Measurements from ENCODE around the gene KCTD21.

Gene KCTD21

DNA sequence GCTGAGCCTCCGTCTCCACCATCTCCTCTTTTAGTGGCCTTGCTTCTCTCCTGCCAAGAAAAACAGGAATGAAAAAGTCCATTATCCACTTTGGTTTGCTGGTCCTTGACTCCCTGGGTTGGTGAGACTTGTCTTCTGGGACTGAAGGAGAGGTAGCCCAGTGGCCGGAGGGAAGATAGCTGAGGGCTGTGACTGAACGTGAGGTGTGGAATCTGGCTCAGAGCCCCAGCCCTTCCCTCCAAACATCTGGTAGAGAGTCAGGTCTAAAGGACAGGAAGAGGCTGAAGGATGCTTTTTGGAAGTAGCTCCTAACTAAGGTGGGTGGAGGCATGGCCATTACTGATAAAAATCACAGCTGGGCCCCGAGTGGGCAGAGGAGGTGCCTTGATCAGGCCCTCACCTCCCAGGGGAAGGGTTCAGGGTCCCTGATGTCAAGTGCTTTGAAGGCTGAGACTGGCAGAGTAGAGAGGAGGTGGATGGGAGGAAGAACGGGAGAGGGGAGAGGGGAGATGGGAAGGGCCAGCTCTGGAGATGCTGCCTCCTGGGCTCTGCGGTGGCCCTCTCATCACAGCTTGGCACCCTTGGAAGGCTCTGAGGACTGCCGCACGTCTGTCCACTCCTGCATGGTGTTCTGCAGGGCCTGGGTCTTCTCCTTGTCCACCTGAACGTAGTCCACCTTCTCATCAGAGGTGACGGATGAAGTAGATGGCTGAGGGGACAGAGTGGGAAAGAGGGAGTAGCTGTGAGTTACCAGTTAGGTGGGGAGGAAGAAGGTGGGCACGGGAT is 30.5 kb upstream of the KCTD21 start:
- DNase-seq: peak; percentile 34

DNA sequence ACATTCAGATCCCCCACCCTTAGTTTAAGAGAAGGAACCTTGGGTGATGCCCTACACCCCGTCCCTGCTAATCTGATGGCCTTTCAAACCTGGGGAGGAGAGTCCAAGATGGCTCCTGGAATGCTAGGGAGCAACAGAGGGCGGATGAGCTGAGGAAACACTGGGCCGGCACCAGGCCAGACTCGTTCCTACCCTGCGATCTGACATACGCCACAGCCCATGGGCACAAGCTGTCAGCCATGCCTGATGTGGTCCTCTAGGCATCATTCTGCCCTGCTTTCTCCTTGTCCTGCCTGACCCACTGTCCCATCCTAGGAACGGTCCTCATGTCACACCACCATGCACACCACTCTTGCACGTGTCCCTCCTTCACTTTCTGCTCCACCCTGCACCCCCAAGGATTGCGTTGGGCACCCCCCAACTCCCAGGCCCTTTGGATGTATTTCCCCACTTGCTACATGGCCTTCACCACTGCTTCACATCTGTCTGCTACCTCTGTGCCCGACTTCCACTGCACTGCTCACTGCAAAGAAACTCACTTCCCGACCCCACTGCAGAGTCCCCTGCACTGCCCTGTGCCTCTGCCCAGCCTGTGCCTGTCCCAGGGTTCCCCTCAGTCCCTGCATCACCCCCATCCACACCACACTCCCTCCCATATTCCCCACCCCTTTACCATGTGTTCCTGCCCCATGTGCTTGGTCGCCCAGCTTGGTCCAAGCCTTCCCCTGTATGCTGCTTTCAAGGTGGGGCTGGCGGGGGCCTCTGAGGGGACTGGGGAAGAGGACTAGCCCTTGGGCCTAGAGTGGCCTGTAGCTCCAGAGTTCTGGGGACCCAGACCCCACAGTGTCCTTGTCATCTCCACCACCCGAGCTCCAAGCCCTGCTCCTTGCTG is 29.5 kb upstream of the KCTD21 start:
- peak; percentile 42 for DNase-seq

DNA sequence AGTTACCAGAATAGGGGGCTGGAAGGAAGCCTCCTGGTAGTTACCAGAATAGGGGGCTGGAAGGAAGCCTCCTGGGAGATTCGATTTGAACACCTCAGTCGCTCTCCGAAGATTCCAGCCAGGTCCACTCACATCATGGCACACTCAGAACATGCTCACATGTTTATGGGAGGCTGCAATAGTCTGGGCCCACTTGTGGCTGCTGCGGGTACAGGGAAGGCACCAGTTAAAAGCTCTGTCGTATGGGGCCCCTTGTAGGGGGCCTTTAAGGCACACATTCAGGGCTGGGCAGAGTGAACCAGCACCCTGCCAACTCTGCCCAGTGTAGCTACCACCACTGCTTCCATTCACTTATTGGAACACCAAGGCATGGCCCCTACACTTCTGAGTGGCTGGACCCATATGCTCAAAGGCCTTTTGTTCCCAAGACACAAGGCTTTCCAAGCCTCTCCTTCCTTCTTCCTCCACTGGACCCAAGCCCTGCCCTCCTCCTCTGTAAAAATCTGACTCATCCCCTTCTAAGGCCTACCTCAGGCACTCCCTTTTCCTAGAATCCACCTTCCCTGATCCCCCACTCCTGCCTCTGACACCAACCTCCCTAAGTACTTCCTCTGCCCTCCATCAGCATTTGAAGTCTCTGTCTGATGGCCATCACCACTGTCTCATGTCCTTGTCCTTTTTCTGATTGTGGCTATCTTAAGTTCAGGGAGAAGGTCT is 28.3 kb upstream of the KCTD21 start:
- no peak for DNase-seq

DNA sequence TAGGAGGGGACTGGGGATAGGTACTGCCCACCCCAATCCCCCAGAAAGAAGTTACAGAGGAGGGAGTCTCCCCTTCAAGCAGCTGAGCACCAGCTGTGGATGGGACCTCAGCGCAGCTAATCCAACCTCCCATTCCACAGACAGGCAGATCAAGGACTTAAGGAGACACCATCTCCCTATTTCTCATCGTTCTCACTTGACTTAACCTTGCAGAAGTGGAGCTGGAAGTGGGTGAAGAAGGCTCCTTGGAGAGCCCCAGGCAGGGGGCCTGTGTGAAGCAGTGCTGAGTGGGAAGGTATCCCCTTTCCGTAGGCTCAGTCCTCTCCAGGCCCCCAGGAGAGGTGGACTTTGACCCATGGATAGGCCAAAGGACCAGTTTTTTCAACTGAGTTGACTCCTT is 27.6 kb upstream of the KCTD21 start:
- no peak for DNase-seq

DNA sequence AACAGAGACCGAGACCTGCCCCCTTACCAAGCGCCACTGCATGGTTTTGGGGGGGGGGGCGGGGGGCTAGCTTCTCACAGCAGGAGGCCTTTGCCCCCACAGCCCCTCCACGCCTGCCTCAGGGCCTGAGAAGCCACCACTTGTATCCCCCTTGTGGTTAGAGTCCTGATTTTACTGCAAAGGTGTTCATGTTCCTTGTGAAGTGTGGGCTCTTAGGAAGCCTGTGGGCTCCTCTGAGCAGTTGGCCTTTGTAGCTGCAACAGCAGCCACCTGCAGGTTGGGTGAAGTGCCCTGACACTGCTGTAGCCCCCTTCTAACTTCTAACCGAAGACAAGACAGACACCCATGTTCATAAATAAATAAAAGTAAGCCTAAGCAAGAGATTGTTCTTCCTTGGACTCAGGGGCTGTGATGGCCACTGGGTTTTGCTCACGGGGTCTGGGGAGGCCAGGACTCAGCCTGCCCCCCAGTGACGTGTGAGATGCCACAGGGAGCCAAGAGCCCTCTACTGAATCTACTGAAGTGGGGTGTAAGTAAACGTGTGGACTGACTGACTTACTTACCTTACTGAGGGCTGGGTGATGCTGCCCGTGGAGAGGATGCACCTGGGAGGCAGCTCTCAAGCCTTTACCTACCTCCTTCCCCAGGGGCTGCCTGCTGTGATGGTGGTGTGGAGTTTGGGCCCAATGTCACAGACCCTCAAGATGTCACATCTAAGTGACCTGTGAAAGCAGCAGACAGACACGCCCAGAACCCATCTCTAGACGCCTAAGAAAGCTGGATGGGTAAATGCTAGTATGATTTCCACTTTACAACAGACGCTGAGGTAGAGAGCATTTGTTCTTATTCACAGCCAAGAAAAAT is 26.1 kb upstream of the KCTD21 start:
- no peak for DNase-seq

DNA sequence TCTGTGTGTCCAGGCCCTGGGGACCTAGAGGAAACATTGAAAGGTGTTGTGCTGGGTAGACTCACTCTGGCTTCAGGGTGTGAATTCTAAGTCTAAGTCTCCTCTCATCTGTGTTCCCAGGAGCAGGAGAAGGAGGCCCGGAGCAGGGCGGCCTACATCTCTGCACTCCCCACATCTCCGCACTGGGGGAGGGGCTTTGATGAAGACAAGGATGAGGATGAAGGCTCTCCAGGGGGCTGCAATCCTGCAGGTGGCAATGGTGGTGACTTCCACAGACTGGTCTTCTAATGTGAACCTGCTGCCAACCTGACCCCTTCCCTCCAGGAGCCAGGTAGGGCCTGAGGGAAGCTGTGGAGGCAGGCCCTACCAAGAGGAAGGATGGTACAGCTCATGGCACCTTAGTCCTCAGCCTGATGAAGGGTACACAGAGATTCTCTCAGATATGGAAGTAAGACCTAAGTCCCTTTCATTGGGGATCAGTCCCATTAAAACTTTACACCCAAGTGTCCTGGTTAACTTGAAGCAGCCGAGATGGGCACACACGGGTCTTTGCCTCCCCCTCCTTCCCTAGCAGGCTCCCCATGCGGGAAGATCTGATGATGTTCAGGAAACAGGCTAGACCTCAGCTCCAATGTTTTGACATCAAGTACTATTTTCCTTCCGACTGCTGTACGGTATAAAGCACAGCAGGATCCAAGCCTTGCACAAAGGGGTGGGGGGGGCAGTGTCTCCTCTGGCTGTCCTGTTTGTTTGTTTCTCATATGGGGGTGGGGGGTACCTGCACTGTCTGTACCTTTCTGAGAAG is 25.3 kb upstream of the KCTD21 start:
- no peak for DNase-seq

DNA sequence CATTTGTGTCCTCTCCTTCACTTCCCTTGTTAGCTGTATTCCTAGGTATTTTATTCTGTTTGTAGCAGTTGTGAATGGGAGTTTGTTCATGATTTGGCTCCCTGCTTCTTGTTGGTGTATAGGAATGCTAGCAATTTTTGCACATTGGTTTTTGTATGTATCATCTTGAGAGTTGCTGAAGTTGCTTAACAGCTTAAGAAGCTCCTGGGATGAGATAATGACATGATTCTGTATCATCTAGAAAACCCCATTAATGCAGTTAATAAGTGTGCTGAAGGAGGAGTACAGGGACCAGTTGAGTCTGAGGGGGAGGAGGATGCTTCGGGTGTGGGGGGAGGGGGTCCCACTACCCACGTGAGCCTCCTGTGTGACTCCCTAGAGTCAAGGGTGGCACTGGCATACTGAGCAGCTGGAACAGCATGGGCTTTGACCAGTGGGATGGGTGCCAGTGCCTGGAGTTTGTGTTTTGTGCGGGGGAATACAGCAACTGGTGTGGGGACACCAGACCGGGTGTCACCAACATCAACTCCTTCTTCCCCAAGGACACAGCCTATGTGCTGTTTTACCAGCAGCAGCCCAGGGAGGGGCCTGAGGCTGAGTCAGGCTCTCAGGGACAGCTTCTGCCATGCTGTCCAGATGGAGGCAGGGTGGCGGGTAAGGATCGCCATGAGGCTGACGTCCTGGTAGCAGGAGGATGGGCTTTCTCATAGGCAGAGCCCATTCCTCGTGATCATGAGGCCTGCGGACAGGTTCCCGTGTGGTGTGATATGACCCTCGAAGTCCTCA is 24.4 kb upstream of the KCTD21 start:
- DNase-seq: no peak

DNA sequence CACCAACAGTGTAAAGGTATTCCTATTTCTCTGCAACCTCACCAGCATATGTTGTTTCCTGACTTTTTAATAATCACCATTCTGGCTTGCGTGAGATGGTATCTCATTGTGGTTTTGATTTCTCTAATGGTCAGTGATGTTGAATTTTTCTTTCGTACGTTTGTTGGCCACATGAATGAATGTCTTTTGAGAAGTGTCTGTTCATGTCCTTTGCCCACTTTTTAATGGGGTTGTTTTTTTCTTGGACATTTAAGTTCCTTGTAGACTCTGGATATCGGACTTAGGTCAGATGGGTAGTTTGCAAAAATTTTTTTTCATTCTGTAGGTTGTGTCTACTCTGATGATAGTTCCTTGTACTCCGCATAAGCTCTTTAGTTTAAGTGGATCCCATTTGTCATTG is 23.1 kb upstream of the KCTD21 start:
- DNase-seq: no peak

DNA sequence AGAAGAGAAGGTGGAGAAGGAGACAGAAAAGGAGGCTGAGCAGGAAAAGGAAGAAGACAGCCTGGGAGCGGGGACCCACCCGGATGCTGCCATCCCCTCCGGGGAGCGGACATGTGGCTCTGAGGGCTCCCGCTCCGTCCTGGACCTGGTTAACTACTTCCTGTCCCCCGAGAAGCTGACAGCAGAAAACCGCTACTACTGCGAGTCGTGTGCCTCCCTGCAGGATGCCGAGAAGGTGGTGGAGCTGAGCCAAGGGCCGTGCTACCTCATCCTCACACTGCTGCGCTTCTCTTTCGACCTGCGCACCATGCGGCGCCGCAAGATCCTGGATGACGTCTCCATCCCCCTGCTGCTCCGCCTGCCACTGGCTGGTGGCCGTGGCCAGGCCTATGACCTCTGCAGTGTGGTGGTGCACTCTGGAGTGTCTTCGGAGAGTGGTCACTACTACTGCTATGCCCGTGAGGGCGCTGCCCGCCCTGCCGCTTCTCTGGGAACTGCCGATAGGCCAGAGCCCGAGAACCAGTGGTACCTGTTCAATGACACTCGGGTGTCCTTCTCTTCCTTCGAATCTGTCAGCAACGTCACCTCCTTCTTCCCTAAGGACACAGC is 21.7 kb upstream of the KCTD21 start:
- DNase-seq: no peak

DNA sequence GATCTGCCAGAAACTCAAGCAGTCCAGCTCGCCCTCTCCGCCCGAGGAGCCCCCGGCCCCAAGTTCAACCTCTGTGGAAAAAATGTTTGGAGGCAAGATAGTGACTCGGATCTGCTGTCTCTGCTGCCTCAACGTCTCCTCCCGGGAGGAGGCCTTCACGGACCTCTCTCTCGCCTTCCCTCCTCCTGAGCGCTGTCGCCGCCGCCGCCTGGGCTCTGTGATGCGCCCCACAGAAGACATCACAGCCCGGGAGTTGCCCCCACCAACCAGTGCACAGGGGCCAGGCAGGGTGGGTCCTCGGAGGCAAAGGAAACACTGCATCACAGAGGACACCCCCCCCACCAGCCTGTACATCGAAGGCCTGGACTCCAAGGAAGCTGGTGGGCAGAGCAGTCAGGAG is 21.1 kb upstream of the KCTD21 start:
- no peak for DNase-seq

DNA sequence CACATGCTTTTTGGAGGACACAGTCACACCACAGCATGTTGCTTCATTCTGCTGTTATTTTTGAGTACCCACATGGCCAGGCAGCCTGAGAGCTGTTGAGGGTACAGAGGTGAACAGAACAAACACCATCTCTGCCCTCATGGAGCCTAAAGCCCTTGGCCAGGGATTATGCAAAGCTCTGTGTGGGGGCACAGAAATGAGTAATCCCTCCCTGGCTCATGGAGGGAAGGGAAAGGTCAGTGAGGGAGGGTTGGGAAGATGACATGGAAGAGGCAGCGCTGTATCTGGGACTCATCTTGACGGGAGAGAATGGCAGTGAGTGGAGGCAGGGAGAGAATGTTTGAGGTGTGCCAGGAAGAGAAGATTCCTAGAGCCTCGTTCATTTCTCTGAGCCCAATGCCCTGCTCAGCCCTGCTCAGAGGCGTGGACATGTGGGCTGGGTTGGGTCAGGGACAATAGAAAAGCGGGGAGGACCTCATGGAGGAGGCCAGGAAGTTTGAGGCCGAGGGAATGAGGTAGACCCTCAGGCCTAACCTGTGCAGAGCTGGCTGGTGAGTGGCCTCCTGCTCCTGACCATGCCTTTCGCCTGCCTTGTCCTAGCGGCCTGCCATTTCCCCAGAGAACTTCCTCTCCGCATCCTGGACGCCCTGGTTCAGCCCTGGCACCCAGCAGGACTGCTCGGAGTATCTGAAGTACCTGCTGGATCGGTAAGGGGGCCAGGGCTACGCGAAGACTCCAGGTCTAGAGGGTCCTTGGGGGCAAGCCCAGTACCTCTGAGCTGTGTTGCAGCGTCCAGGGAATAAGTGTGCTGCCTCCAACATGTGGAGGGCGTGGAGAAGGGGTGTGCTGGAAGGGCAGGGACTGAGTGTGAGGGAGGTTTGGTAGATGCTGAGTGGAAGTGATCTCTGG is 20.1 kb upstream of the KCTD21 start:
- no peak for DNase-seq

DNA sequence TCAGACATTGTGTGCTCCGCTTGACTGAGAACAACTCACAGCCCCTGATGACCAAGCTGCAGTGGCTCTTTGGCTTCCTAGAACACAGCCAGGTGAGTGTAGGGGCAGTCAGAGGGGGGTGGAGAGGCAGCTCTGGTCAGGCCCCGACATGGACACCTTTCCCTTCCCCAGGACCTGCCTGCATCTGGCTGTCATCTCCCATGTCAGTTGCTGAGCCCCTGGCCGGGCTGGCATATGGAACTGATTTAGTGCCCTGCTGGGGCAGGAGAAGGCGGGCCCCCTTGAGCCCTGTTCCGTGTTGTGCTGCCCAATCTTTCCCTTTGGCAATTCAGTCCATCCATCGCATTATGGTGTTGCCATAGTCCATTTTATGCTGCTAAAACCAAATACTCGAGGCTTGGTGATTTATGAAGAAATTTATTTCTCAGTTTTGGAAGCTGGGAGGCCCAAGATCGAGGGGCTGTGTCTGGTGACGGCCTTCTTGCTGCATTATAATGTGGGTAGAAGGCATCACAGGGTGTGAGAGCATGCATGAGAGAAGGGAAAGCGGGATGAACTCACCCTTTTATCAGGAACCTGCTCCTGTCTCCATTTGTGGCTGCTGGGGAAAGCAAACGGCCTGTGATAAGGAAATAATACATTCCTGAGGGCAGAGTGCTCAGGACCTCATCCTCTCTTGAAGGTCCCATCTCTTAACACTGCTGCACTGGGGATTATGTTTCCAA is 19.3 kb upstream of the KCTD21 start:
- no peak for DNase-seq

DNA sequence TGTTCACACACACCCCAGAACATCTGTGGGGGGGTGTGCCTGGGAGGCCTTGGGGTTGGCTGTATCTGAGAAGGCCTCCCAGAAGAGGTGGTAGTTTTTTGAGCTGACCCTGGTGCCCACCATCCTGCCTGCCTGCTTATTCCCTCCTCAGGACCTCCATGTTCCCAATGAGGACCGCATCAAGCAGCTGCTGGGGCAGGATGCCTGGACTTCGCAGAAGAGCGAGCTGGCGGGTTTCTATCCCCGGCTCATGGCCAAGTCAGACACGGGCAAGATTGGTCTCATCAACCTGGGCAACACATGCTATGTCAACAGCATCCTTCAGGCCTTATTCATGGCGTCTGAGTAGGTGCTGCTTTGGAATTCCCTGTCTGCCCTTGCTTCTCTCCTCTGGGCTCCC is 17.3 kb upstream of the KCTD21 start:
- DNase-seq: no peak

DNA sequence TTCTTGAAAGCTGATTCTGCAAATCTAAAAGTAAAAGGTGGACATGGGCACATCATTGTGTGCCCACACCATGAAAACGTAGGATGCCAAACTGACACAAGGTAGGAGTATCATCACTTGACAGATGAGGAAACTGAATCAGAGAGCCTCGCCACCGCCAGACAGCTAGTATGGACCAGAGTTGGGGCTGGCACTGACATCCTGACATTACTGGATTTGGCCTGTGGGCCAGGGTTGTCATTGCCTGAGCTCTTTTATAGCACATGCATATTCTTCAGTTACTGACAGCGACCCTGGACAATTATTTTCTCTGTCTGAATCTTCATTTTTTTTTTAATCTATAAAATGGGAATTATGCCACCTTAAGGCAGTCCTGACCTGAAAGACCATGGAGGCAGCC is 16.8 kb upstream of the KCTD21 start:
- no peak for DNase-seq

DNA sequence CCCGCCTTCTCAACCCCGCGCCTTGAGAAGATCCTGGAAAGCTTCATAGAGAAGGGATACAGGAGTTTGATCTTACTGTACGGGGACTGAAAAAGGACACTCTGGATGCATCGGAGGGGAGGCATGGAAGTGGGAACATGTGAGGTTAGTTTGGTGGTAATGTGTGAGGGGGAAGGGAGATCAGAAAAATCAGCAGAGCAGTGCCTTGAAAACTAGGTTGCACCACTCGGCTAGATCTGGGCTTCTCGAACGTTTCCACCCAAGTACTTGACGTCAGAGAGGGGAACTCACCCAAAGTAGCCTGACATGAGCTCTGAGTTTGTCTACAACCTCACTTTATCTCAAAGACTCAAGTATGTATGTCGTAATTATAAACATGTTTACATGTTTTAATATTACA is 14.8 kb upstream of the KCTD21 start:
- DNase-seq: no peak

DNA sequence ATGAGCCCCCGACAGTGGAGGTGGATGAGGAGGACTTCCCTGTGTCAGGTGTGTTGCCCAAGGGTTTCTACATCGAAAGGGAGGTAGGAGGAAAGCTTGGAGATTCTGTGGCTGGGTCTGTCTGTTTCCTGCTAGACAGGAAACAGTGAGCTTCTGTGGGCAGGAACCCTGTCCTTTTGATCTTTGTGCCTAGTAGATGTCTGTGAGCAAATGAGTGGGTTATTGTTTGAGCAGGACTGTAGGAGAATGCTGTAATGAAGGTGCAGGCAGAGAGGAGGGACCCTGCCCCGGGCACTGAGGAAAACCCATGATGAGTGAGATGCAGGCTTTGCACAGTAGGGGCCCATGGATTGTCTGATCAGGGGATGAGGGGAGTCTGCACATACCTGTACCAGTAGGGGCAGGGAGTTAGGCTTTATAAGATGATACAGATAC is 14.3 kb upstream of the KCTD21 start:
- DNase-seq: no peak

DNA sequence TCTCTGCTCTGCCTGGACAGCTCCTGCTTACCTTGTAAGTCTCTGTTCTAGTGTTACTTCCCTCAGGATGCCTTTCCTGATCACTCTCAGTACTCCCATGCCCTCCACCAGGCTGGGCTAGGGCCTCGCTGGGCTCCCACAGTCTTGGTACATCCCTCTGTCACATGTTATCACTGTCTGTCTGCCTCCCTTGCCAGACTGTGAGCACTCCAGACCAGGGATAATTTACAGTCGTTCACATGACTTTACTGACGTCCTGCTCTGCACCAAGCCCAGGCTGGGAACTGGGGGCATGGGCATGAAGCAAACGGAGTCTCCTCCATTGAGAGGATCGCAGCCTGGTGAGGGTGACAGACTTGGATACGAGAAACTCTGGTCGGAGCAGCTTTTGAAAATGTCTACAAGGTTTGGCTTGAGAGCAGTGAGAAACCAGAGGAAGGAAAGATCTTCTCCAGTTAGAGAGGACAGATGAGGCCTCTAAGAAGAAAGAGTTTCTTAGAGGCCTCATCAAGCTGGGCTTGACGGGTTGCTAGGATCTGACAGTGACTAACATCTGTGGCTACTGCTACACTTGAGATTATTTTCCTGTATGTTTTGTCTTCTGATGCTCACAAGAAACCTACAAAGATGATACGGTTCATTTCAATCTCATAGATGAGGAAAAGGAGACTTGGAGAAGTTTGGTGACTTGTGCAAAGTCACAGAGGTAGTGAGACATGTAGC is 12.8 kb upstream of the KCTD21 start:
- DNase-seq: no peak

DNA sequence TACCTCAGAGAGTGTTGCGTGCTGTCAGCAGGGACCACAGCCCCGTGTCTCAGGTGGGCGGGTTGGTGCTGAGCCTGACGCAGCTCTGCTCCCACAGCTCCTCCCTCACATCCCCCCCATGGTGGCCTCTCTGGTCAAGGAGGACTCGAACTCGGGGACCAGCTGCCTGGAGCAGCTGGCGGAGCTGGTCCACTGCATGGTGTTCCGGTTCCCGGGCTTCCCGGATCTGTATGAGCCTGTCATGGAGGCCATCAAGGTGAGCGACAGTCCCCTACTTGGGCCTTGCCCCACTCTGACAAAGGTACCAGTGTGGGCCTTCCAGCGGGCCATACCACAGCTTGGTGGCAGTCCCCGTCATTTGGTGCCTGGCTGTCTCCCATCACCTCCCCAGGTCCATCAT is 12.1 kb upstream of the KCTD21 start:
- no peak for DNase-seq

Data from activated CD8-positive, alpha-beta memory T cell treated with anti-CD3 and anti-CD28 coated beads, Interleukin-2, amount 50 U/mL, for 48 hours (primary cell).